ENCODE results near the gene OTC.

Gene OTC

GRCh38 chrX:38357747-38358673 lies 5.6 kb downstream of the OTC start:
- DNase-seq, result no peak

DNA sequence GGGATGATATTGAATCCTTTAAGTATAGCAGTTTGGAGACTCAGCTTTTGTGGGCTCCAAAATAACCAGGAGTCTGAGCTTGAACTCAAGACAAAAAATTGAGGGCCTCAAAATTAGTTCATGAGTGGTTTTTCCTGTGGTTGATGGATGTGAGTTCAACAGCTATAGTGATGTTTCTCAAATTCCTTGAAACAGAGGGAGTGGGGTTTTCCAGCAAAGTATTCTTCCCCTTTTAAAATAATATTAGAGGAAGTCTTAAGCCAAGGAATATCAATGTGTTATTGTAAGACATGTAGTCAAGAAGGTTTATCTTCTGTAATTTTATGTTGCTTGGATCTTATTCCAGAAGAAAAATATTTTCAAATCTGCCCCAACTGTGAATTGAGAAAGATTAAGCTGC lies 10.6 kb downstream of the OTC start:
- no peak for DNase-seq

- no peak for DNase-seq
Observed at GRCh38 chrX:38365954-38366353, 13.6 kb downstream of the OTC start.

- no peak for DNase-seq
Observed at GRCh38 chrX:38368774-38369173, 16.4 kb downstream of the OTC start.

DNA sequence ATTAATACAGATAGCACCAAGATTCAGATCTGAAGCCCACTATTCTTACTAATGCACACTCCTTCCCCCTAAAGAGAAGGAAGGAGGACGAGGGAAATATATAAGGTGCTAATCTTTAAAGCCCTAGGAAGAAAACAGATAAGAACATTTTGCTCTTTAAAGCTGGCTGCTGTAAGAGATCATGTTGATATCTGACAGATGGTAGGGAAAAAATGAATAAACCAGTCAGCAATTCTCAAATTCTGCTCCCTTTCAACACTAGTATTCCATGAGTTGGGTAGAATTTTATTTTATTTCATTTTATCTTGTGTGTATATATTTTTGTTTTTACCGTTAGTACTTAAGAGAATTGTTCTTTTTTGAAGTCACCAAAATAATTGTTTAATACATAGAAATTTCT lies 19.2 kb downstream of the OTC start:
- no peak for DNase-seq

- no peak for DNase-seq
Observed at GRCh38 chrX:38374431-38374830, 22.0 kb downstream of the OTC start.

DNA sequence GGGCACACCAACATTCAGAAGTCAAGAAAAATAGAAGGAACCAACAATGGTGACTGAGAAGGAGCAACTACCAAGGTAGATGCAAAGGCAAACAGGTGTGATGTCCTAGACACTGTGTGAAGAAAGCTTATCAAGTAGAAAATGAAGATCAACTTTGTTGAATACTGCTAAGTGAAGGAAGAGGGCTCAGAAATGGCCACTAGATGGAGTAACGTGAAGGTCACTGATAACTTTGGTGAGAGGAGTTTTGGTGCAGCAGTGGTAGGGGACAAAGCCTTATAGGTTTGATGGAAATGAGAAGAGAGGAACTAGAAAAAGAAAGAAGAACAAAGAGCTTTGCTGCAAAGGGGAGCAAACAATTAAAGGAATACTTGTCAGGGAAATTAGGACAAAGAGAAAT lies 23.5 kb downstream of the OTC start:
- peak; percentile 5 for DNase-seq

- no peak for DNase-seq
Observed at GRCh38 chrX:38376747-38377146, 24.3 kb downstream of the OTC start.

DNA sequence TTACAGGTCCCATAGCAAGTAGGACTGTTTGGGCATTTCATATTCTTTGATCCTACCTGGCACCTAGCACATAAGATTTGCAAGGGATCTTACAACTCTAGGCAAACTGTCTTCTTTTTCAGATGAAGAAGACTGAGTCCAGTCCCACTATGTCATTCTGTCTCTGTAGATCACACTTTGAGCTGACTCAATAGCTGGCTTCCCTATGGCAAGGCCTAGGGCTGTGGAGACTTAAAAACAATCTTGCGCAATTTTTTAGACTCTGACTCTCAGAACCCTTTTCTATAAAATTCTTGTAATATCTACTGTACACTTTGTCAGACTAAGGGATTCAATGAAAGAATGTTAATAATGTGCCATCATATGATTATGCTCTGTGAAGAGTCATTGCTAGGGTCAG lies 26.7 kb downstream of the OTC start:
- no peak for DNase-seq

- DNase-seq, result no peak
Observed at GRCh38 chrX:38382663-38383062, 30.3 kb downstream of the OTC start.

- DNase-seq, result no peak
Observed at GRCh38 chrX:38400389-38400910, 48.0 kb downstream of the OTC start.

- DNase-seq, result no peak
Observed at GRCh38 chrX:38402118-38402517, 49.7 kb downstream of the OTC start.

- DNase-seq, result no peak
Observed at GRCh38 chrX:38403834-38404233, 51.4 kb downstream of the OTC start.

- no peak for DNase-seq
Observed at GRCh38 chrX:38407126-38407525, 54.7 kb downstream of the OTC start.

DNA sequence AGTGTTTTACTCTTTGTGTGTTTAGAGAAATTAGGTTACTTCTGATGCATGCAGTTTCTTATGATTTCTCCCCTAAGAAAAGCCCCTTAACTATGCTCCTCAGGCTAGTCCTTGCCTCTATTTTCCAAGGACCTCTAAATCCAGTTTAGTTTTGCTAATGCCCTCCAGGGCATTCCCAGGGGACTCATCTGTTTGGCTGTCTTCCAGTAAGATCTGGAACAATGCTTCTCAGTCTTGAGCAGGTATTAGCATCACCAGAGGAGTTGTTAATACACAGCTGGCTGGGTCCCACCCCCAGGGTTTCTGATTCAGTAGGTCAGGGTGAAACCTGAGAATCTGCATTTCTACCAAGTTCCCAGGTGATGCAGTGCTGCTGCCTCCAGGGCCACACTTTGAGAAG lies 56.9 kb downstream of the OTC start:
- DNase-seq, result no peak

DNA sequence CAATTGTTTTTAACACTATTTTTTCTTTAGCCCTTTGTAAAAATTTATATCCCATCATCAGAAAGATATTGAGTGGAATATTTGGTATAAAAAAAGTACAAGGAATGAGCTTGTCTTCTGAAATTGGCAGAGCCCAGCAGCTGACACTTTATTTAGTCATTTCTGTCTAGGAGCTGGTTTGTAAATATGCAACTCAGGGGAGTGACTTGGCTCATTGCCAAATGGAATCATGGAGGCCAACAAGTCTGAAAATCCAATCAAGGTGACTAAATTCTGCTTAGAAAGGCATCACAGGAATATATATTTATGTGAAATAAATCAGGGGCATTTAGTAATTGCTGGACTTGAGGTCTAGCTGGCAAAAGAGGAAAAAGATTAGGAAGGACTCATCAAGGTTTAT lies 74.4 kb downstream of the OTC start:
- no peak for DNase-seq

- no peak for DNase-seq
Observed at GRCh38 chrX:38431525-38431924, 79.1 kb downstream of the OTC start.

GRCh38 chrX:38435130-38435529 lies 82.7 kb downstream of the OTC start:
- DNase-seq, result no peak

- DNase-seq, result no peak
Observed at GRCh38 chrX:38437093-38437492, 84.7 kb downstream of the OTC start.

GRCh38 chrX:38438321-38438720 lies 85.9 kb downstream of the OTC start:
- no peak for DNase-seq

DNA sequence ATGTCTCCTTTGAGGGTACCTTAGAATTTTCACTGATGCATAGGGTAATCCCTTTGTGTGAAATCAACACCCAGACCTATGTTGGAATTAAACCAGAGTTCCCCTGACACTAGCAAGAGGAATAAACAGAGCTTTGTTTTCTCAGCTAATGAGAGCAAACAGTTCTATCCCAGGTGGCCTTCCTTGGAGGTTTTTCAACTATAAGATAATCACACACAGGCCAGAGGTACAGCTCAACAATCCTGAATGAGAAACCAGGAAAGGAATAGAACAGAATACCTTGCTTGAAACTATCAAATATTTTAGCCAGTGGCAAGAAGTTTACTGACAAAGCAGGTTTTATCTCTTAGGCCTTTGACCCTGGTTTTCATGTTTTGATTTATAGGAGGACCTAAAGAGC lies 100.2 kb downstream of the OTC start:
- DNase-seq, result no peak

- DNase-seq, result no peak
Observed at GRCh38 chrX:38458071-38458470, 105.7 kb downstream of the OTC start.

DNA sequence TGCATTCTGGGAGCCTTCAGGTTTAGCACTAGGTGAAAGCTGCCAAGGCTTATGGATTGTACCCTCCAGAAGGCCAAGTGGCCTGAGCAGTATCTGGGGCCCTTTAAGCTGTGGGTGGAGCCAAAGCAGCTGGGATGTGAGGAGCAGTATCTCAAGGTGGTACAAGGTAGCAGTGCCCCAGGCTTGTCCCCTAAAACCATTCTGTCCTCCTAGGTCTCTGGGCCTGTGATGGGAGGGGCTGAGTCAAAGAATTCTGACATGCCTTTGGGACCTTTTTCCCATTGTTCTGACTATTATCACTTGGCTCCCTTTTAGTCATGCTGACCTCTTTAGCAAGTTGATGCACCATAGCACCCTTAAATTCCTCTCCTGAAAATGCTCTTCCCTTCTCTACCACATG lies 109.9 kb downstream of the OTC start:
- DNase-seq, result no peak

- no peak for DNase-seq
Observed at GRCh38 chrX:38465686-38466085, 113.3 kb downstream of the OTC start.

Data from activated CD4-positive, alpha-beta T cell treated with anti-CD3 and anti-CD28 coated beads, Interleukin-2, amount 50 U/mL, for 16 hours (primary cell).